Kidney tubule cell (primary cell): ENCODE measurements around the gene OR10J1.
"Not testable (repeated sequence)": the region's sequence is repeated elsewhere in the genome, so short reads cannot be mapped to it uniquely, and the experiment has no call there.

Source experiments
- DNase-seq: peaks from one replicate; pipeline ENCODE4 v3.0.0-alpha.2; 2018; ENCODE audit warnings: low spot score

Gene OR10J1

GRCh38 chr1:159439422-159439821, at the start of gene OR10J1:
TSS of gene OR10J1 (plus strand) at chr1:159439722. CDS start at chr1:159439792, 70 bp downstream.
- DNase-seq = no peak

GRCh38 chr1:159406821-159407220, 32.7 kb upstream of the OR10J1 start:
- no peak for DNase-seq

GRCh38 chr1:159408862-159409400, 30.6 kb upstream of the OR10J1 start:
- DNase-seq = no peak

- no peak for DNase-seq
Measured at GRCh38 chr1:159421821-159422220, 17.7 kb upstream of the OR10J1 start.

- no peak for DNase-seq
Measured at GRCh38 chr1:159428536-159428935, 11.0 kb upstream of the OR10J1 start.

- peak; percentile 85 for DNase-seq
Measured at GRCh38 chr1:159429074-159429861, 10.3 kb upstream of the OR10J1 start.

- no peak for DNase-seq
Measured at GRCh38 chr1:159430985-159431384, 8.5 kb upstream of the OR10J1 start.

- no peak for DNase-seq
Measured at GRCh38 chr1:159431904-159432303, 7.6 kb upstream of the OR10J1 start, which contains the start of gene OR10J4. TSS of gene OR10J4 (plus strand) at chr1:159432204.

- no peak for DNase-seq
Measured at GRCh38 chr1:159436469-159436868, 3.1 kb upstream of the OR10J1 start.

- DNase-seq = no peak
Measured at GRCh38 chr1:159441360-159441759, 1.8 kb downstream of the OR10J1 start.

- DNase-seq = no peak
Measured at GRCh38 chr1:159442428-159442827, 2.9 kb downstream of the OR10J1 start.

- no peak for DNase-seq
Measured at GRCh38 chr1:159443066-159443750, 3.7 kb downstream of the OR10J1 start.

- peak; percentile 73 for DNase-seq
Measured at GRCh38 chr1:159444511-159444910, 5.0 kb downstream of the OR10J1 start.

- no peak for DNase-seq
Measured at GRCh38 chr1:159448181-159448580, 8.7 kb downstream of the OR10J1 start.

- not testable (repeated sequence) for DNase-seq
Measured at GRCh38 chr1:159449605-159450004, 10.1 kb downstream of the OR10J1 start.

- DNase-seq = no peak
Measured at GRCh38 chr1:159459551-159459950, 20.0 kb downstream of the OR10J1 start.

GRCh38 chr1:159465191-159465603, 25.7 kb downstream of the OR10J1 start:
- no peak for DNase-seq

- no peak for DNase-seq
Measured at GRCh38 chr1:159468321-159468720, 28.8 kb downstream of the OR10J1 start.

GRCh38 chr1:159469921-159470533, 30.5 kb downstream of the OR10J1 start:
- DNase-seq = no peak

- DNase-seq = no peak
Measured at GRCh38 chr1:159473335-159473734, 33.8 kb downstream of the OR10J1 start.

GRCh38 chr1:159474926-159475325, 35.4 kb downstream of the OR10J1 start:
- no peak for DNase-seq

GRCh38 chr1:159483501-159483900, 44.0 kb downstream of the OR10J1 start:
- DNase-seq = no peak
